ENCODE data around the gene BEND7.
"Not testable (repeated sequence)": the region's sequence is repeated elsewhere in the genome, so short reads cannot be mapped to it uniquely, and the experiment has no call there.

The BEND7 gene, protein sequence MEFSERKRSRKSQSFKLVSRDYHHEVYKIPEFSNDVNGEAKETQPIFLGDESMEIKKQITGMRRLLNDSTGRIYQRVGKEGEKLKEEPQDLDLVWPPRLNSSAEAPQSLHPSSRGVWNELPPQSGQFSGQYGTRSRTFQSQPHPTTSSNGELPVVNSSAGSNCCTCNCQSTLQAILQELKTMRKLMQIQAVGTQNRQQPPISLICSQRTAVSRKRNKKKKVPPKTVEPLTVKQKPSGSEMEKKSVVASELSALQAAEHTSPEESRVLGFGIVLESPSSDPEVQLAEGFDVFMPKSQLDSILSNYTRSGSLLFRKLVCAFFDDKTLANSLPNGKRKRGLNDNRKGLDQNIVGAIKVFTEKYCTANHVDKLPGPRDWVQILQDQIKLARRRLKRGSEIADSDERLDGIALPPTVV

DNA sequence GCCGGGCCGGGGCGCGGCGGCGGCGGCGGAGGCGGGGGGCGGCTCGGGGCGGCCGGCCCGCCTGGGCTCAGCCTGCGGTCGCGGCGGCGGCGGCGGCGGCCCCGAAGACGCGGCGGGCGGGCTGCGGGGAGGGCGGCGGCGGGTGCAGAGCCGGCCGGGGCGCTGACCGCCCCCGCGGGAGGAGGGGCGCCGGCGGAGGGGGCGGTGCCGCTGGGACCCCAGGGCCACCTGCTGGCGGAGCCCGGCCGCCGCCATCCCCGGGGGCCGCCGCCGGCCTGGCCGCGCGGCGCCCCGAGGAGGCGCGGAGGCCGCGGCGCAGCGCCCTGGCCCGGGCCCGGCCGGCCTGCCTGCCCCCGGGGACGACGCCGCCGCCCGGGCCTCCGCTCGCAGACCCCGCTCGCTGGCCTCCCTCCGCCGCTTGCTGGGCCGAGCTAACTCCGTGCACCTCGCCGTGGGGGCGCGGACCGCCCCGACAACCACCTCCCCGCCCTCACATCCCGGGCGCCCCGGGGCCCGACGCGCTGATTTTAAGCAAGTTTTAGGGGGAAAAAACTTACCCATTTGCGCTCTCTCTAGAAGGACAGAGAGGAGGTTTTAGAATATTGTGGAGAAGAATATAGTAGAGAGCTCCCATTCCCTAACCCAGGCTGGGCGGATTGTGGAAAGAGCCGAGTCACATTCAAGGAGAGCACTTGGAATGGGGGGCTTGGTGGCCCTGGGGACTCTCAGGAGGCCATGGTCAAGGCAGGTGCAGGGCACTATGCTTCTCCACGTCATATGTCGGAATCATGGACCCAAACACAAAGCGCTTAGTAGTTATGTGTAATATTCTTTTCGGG, at the start of gene BEND7:
Gene BEND7, minus strand, starts transcription at position 140 of the 839 bp plus-strand sequence. CDS start 481 bp downstream, outside the sequence.
- no peak for DNase-seq

- DNase-seq, result no peak
Measured at GRCh38 chr10:13573960-13574359, 45.1 kb upstream of the BEND7 start.

DNA sequence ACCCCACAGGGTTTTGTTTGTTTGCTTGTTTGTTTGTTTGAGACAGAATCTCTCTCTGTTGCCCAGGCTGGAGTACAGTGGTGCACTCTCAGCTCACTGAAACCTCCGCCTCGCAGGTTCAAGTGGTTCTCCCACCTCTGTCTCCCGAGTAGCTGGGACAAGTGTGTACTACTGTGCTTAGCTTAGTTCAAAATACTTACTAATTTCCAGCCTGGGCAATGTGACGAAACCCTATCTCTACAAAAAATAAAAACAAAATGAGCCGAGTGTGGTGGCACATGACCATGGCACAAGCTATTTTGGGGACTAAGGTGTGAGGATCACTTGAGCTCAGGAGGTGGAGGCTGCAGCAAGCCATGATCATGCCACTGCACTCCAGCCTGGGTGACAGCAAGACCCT, 42.7 kb upstream of the BEND7 start:
- DNase-seq, result no peak

- DNase-seq, result no peak
Measured at GRCh38 chr10:13567030-13567429, 38.2 kb upstream of the BEND7 start.

DNA sequence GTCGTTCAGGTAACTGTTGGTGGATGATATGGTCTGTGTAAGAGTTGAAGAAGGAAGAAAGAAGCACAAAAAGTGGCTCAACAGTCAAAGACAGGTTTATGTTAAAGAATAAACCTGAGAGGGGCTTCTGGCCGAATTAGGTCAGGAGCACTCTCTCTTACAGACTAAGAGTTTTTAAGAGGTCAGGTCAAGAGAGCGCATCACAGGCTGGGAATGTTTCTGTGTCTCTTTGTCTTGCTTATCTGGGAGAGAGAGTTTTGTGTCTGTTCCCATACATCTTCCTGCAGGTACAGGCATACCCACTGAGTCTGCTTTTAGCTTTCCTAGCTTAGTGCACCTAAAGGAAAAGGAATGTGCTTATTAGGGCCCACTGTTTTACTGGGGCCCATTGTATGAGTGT, 35.8 kb upstream of the BEND7 start:
- DNase-seq, result no peak

GRCh38 chr10:13563481-13564445, 34.9 kb upstream of the BEND7 start:
- no peak for DNase-seq

DNA sequence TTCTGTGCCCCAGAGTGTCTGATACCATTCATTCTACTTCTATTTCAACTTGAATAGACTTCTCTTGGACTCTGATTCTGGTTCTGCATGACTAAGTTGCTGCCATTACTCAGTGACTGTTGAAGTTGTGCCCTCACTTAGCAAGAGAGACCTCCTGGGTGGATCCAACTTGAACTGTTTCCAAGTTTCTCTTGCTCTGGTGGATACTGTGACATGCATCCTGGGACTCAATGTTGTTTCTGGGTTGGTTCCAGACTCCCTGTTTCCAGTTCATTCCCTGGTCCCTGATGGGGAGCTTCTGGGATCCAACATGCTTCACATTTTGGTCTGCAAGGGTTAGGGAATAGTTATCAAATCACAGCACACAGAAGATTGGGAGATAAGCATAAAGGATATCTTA, 31.8 kb upstream of the BEND7 start:
- DNase-seq, result no peak

DNA sequence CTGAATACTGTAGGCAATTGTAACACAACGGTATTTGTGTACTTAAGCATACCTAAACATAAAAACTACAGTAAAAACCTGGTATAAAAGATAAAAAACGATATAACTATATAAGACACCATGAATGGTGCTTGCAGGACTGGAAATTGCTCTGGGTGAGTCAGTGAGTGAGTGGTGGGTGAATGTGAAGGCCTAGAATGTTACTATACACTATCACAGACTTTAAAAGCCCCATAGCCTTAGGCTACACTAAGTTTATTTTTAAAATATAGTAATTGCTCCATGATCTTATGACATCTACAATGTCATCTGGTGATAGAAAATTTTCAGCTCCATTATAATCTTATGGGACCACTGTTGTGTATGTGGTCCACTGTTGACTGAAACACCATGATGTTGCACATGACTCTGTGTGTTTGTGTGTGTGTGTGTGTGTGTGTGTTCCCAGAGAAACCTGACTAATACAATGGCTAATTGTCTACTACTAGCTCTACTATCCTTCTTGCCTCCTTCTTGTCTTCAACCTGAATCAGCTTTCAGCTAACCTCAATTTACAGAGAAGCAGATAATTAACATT, 30.4 kb upstream of the BEND7 start:
- DNase-seq, result no peak

GRCh38 chr10:13555884-13556510, 27.2 kb upstream of the BEND7 start:
- DNase-seq, result no peak

- no peak for DNase-seq
Measured at GRCh38 chr10:13550802-13551201, 22.0 kb upstream of the BEND7 start.

DNA sequence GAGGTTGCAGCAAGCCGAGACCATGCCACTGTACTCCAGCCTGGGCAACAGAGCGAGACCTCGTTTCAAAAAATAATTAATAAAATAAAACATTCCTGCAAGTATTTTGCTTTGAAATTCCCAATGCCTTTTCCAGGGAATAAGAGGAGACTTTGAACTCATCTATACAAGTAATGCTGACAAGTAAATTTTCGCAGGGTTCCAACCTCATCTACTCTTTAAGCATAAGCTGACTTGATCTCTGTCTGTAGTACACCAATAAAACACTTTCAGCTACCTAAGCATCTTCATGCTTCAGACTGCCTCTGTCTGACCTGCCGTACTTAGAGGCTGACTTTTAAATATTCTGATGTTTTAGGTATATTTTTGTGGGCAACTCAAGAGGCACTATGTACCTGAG, 13.7 kb upstream of the BEND7 start:
- DNase-seq, result no peak

DNA sequence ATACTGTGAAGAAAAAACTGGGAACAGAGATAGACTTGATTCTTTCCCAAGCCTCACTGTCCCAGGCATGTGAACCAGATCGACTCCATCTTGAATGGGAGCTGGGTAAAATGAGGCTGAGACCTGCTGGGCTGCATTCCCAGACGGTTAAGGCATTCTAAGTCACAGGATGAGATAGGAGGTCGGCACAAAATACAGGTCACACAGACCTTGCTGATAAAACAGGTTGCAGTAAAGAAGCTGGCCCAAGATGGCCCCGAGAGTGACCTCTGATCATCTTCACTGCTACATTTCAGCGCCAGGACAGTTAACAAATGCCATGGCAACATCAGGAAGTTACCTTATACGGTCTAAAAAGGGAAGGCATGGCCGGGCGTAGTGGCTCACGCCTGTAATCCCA, 9.2 kb upstream of the BEND7 start:
- DNase-seq, result not testable (repeated sequence)

DNA sequence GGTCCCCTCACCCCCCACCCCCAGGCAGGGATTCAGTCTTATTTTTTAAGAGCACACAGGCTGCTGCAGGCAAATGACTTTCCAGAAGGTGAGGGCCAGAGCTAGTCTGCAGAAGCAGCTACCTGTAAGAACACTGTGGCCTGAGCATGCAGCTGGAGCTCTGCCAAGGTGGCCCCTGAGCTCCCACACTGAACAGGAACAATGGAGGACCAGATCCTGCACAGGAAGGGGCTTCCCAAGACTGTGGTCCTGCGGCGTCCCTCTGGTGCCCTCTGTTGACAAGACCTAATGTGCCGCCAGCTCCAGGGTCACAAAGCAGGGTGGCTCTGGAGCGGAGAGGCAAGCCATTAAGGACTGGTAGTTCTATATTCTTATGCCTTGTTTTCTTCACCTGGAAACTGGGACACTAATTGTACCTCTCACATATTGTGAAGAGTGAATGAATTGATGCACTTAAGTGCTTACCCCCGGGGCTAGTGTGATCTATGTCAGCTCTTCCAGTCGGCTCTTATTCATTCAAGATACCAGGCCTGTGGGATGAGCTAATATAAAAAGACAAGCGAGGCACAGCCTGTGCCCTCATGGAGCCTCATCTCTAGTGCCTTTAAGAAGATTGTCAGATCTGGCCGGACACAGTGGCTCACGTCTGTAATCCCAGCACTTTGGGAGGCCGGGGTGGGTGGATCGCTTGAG, 8.0 kb upstream of the BEND7 start:
- DNase-seq, result peak; percentile 27

- DNase-seq, result no peak
Measured at GRCh38 chr10:13535346-13535745, 6.5 kb upstream of the BEND7 start.

GRCh38 chr10:13529714-13529973, 830 bp upstream of the BEND7 start:
- no peak for DNase-seq

- no peak for DNase-seq
Measured at GRCh38 chr10:13528123-13528874, 515 bp downstream of the BEND7 start.

DNA sequence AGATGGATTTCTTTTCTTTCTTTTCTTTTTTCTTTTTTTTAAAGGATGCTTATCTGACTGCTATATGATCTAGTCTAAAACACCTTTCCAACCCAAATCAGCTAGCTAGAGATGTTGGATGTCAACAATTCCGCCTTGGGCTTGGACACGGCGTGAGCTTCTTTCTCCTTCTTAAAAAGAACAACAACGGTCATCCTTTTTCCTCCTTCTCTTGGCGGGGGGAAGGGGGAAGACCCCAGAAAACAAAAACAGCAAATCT, 1.0 kb downstream of the BEND7 start:
- no peak for DNase-seq

GRCh38 chr10:13526948-13527863, 1.6 kb downstream of the BEND7 start:
- no peak for DNase-seq

GRCh38 chr10:13525663-13526062, 3.2 kb downstream of the BEND7 start:
- no peak for DNase-seq

DNA sequence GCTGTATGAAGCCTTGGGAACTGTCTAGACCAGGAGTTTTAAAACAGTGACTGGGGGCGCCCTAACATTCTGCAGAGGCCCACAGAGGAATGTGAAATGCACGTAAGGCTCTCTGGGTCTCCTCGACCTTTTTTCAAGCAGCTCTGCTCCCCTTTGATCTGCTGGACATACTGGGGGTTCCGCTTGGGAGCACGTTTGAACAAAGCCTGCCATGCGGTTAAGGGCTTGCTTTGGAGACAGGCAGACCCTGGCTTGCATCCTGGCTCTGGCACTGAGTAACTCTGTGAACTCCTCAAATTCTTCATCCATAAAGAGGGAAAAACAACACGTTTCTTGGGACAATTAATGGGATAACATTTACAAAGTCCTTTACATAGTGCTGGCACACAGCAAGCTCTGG, 7.8 kb downstream of the BEND7 start:
- DNase-seq, result no peak
